ENCODE results near the gene SESTD1. TPM values are rescaled to one million over a fixed set of nuclear protein-coding genes. Genes with fewer than 3 reads are reported as not detected.
"Not testable (repeated sequence)": the region's sequence is repeated elsewhere in the genome, so short reads cannot be mapped to it uniquely, and the experiment has no call there.

Gene SESTD1
- polyA plus RNA-seq, 1 experiment: 16.5 TPM

DNA sequence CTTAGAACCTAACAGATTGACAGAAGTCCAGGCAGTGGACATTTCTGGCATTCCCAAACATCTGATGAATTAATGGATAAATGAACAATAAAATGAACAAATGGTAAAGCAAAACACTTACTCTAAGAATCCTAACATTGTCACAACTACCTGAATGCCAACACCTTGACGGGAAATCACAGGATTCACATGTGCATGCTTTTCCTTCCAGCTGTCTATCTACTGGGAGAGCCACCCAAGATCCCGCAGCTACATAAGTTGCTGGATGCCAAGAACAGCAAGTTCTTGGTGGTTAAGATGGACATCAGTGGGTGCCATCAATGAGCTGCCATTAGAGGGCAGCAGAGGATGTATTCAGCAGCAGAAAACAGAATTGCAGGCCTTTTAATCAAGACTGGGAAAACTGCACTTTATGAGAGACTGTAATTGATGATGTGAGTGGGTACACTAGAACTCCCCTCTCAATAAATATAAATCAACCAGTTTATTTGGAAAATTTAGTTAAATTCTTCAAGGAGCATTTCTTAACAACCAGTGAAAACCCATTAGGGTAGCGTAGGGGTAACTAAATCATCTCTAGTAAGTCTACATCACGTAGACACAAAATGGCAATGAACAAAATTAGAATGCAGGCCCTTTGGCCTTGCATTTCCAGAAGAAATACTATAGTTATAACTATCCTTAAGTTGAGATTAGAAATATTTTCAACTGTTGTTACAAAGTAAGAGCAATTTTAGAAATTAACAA lies 45.6 kb downstream of the SESTD1 start:
- H3K4me3 ChIP-seq (ENCODE audit: low read depth, low read length): no peak overlapping the region
- H3K36me3 ChIP-seq (ENCODE audit: control insufficient read depth, insufficient read depth, low read length): no peaks in the 10 kb centered on the region
- DNase-seq (ENCODE audit: low read depth): no peak
- H3K27me3 ChIP-seq (ENCODE audit: control insufficient read depth, insufficient read depth, low read length): no peaks in the 10 kb centered on the region
- POLR2A ChIA-PET: no interaction called here
- CTCF ChIA-PET: interaction anchor here (0.7 to 2.4 kb wide), 11 partner anchors 9 to 530 kb away, joined by 3 to 10 read pairs (median 4); no protein-coding TSS in a partner anchor
- TF ChIP-seq, protein P1, sequence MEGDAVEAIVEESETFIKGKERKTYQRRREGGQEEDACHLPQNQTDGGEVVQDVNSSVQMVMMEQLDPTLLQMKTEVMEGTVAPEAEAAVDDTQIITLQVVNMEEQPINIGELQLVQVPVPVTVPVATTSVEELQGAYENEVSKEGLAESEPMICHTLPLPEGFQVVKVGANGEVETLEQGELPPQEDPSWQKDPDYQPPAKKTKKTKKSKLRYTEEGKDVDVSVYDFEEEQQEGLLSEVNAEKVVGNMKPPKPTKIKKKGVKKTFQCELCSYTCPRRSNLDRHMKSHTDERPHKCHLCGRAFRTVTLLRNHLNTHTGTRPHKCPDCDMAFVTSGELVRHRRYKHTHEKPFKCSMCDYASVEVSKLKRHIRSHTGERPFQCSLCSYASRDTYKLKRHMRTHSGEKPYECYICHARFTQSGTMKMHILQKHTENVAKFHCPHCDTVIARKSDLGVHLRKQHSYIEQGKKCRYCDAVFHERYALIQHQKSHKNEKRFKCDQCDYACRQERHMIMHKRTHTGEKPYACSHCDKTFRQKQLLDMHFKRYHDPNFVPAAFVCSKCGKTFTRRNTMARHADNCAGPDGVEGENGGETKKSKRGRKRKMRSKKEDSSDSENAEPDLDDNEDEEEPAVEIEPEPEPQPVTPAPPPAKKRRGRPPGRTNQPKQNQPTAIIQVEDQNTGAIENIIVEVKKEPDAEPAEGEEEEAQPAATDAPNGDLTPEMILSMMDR (IDR thresholded peaks at IDR 0.05; ENCODE audit: insufficient read depth, low read depth, low read length): peak; percentile 91

DNA sequence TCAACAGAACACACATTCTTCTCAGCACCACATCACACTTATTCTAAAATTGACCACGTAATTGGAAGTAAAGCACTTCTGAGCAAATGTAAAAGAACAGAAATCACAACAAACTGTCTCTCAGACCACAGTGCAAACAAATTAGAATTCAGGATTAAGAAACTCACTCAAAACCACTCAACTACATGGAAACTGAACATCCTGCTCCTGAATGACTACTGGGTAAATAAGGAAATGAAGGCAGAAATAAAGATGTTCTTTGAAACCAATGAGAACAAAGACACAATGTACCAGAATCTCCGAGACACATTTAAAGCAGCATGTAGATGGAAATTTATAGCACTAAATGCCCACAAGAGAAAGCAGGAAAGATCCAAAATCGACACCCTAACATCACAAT lies 50.0 kb downstream of the SESTD1 start:
- H3K27me3 ChIP-seq (ENCODE audit: control insufficient read depth, insufficient read depth, low read length); CTCF ChIA-PET; H3K36me3 ChIP-seq (ENCODE audit: control insufficient read depth, insufficient read depth, low read length); DNase-seq (ENCODE audit: low read depth); H3K4me3 ChIP-seq (ENCODE audit: low read depth, low read length); POLR2A ChIA-PET: not testable (repeated sequence)

DNA sequence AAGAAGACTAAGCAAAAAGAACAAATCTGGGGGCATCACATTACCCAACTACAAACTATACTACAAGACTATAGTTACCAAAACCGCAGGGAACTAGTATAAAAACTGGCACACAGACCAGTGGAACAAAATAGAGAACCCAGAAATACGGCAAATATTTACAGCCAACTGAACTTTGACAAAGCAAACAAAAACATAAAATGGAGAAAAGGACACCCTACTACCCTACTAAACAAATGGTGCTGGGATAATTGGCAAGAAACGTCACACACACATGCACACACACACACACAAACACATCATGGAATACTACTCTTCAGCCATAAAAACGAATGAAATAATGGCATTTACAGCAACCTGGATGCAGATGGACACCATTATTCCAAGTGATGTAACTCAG lies 53.3 kb downstream of the SESTD1 start:
- no peak overlapping the region for H3K4me3 ChIP-seq (ENCODE audit: low read depth, low read length)
- H3K27me3 ChIP-seq (ENCODE audit: control insufficient read depth, insufficient read depth, low read length): no peaks in the 10 kb centered on the region
- POLR2A ChIA-PET: no interaction called here
- CTCF ChIA-PET: no interaction called here
- TF ChIP-seq, protein P1 (IDR thresholded peaks at IDR 0.05; ENCODE audit: insufficient read depth, low read depth, low read length): no peak
- DNase-seq (ENCODE audit: low read depth): no peak
- no peaks in the 10 kb centered on the region for H3K36me3 ChIP-seq (ENCODE audit: control insufficient read depth, insufficient read depth, low read length)

DNA sequence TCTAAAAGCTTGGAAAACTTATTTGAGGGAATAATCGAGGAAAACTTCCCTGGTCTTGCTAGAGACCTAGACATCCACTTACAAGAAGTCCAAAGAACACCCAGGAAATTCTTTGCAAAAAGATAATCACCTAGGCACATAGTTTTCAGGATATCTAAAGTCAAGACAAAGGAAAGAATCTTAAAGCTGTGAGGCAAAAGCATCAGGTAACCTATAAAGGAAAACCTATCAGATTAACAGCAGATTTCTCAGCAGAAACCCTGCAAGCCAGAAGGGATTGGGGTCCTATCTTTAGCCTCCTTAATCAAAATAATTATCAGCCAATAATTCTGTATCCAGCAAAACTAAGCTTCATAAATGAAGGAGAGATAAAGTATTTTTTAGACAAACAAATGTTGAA lies 56.4 kb downstream of the SESTD1 start:
- POLR2A ChIA-PET; H3K4me3 ChIP-seq (ENCODE audit: low read depth, low read length); H3K36me3 ChIP-seq (ENCODE audit: control insufficient read depth, insufficient read depth, low read length); CTCF ChIA-PET; H3K27me3 ChIP-seq (ENCODE audit: control insufficient read depth, insufficient read depth, low read length); DNase-seq (ENCODE audit: low read depth): not testable (repeated sequence)

DNA sequence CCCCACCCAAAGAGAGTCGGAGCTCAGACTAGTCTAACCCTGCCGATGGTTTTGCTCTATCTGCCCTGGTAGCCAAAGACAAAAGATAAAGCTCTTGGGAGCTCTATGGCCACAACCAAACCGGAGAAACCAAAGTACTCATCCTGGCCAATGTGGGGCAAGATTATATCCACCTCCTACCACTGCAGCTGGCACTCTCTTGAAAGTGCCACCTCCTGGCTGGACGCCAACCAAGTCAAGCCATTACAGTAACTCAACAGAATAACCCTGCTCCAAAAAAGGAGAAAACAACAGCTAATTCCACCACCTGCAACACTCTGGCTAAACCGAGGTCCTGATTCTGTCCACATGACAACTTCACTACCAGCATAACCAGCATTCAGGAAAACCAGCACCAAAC lies 57.6 kb downstream of the SESTD1 start:
- POLR2A ChIA-PET: no interaction called here
- TF ChIP-seq, protein P1 (IDR thresholded peaks at IDR 0.05; ENCODE audit: insufficient read depth, low read depth, low read length): no peak
- H3K4me3 ChIP-seq (ENCODE audit: low read depth, low read length): no peak overlapping the region
- DNase-seq (ENCODE audit: low read depth): no peak
- no peaks in the 10 kb centered on the region for H3K36me3 ChIP-seq (ENCODE audit: control insufficient read depth, insufficient read depth, low read length)
- CTCF ChIA-PET: no interaction called here
- H3K27me3 ChIP-seq (ENCODE audit: control insufficient read depth, insufficient read depth, low read length): no peaks in the 10 kb centered on the region

DNA sequence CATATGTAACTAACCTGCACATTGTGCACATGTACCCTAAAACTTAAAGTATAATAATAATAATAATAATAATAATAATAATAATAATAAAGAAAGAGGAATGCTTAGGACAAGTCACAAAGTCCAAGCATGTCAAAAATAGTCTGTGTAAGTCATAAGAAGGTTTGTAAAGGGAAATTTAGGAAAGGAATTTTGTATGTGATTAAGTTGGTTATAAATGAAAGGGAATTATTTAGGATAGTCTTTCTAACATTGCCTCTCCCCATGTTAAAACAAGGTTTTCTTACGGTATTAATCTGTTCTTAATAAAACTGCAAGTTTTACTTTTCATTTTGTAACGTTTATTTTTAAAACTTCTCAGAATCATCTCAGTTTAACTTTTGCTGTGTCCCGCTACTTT lies 62.8 kb downstream of the SESTD1 start:
- ChIA-PET CTCF (no interaction called here), POLR2A (no interaction called here)
- Histone ChIP-seq H3K4me3 (ENCODE audit: low read depth, low read length) (no peak overlapping the region), H3K27me3 (ENCODE audit: control insufficient read depth, insufficient read depth, low read length) (no peaks in the 10 kb centered on the region), H3K36me3 (ENCODE audit: control insufficient read depth, insufficient read depth, low read length) (no peaks in the 10 kb centered on the region)
- no peak for DNase-seq (ENCODE audit: low read depth)
- TF ChIP-seq, protein P1 (IDR thresholded peaks at IDR 0.05; ENCODE audit: insufficient read depth, low read depth, low read length): no peak

DNA sequence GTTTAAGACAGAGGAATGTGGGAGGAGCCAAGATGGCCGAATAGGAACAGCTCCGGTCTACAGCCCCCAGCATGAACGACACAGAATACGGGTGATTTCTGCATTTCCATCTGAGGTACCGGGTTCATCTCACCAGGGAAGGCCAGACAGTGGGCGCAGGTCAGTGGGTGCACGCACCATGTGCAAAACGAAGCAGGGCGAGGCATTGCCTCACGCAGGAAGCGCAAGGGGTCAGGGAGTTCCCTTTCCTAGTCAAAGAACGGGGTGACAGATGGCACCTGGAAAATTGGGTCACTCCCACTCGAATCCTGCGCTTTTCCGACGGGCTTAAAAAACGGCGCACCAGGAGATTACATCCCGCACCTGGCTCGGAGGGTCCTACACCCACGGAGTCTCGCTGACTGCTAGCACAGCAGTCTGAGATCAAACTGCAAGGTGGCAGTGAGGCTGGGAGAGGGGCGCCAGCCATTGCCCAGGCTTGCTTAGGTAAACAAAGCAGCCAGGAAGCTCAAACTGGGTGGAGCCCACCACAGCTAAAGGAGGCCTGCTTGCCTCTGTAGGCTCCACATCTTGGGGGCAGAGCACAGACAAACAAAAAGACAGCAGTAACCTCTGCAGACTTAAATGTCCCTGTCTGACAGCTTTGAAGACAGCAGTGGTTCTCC lies 68.6 kb downstream of the SESTD1 start:
- DNase-seq (ENCODE audit: low read depth); H3K36me3 ChIP-seq (ENCODE audit: control insufficient read depth, insufficient read depth, low read length); H3K4me3 ChIP-seq (ENCODE audit: low read depth, low read length); H3K27me3 ChIP-seq (ENCODE audit: control insufficient read depth, insufficient read depth, low read length); POLR2A ChIA-PET: not testable (repeated sequence)
- CTCF ChIA-PET: interaction anchor here (1.6 kb wide), 1 partner anchor 23 kb away, joined by 6 read pairs; no protein-coding TSS in a partner anchor
